Small intestine (tissue), 7 donors: ENCODE results near the gene MALRD1. TPM values are rescaled to one million over a fixed set of nuclear protein-coding genes. Genes with fewer than 3 reads are reported as not detected.

Experiments used
- DNase-seq, 2 donors: peaks; one replicate each; pipeline versions ENCODE4 v3.0.0 to v3.0.0-alpha.2; 2013
- FAIRE-seq: peaks from 2 replicates; lab custom pipeline; 2012; peaks lifted over from hg19 to GRCh38; lab: Jason Lieb, UNC
- H3K27ac ChIP-seq, 3 donors: one replicate each; pipeline ENCODE4 v1.5.1; 2013; ENCODE audit warnings: low read length in 2 of 3, mild to moderate bottlenecking in 2 of 3, control low read depth in 1 of 3, inconsistent platforms in 1 of 3, low read depth in 1 of 3, moderate library complexity in 1 of 3
- H3K27me3 ChIP-seq, 3 donors: one replicate each; pipeline ENCODE4 v1.6.1; 2013; ENCODE audit warnings: low read length in 3 of 3, inconsistent platforms in 1 of 3; ENCODE audit not compliant: control insufficient read depth in 3 of 3, insufficient read depth in 3 of 3
- H3K36me3 ChIP-seq, 3 donors: one replicate each; pipeline ENCODE4 v1.6.1; 2013; ENCODE audit warnings: low read length in 3 of 3, inconsistent platforms in 1 of 3, low read depth in 1 of 3, mild to moderate bottlenecking in 1 of 3, moderate library complexity in 1 of 3; ENCODE audit not compliant: control insufficient read depth in 3 of 3, insufficient read depth in 2 of 3
- H3K4me1 ChIP-seq, 3 donors: one replicate each; pipeline ENCODE4 v1.6.1; 2013; ENCODE audit warnings: low read length in 2 of 3, inconsistent platforms in 1 of 3, low read depth in 1 of 3, mild to moderate bottlenecking in 1 of 3, moderate library complexity in 1 of 3; ENCODE audit not compliant: control insufficient read depth in 3 of 3, insufficient read depth in 2 of 3
- H3K4me3 ChIP-seq, 3 donors: one replicate each; pipeline ENCODE4 v1.5.1; 2013; ENCODE audit warnings: low read length in 3 of 3, control low read depth in 1 of 3, inconsistent platforms in 1 of 3, low read depth in 1 of 3, mild to moderate bottlenecking in 1 of 3, moderate library complexity in 1 of 3
- H3K9me3 ChIP-seq, 2 donors: one replicate each; pipeline ENCODE4 v1.6.1; 2013; ENCODE audit warnings: low read depth in 1 of 2, low read length in 1 of 2; ENCODE audit not compliant: control insufficient read depth in 2 of 2, insufficient read depth in 1 of 2
- WGBS, 3 donors: extraction: QIAGEN DNeasy Blood & Tissue Kit; methylation state at CpG; one replicate each; pipeline ENCODE4 v1.1.7; 2013; 5-methylcytosine and 5-hydroxymethylcytosine counted together
- polyA plus RNA-seq, 4 donors: library from polyadenylated mRNA; stranded (reverse) in 3 of 4; unstranded in 1 of 4; fragments of 200-250 nt in 3 of 4; fragments of 120-200 nt in 1 of 4; gene quantifications; one replicate each; pipeline versions ENCODE4 v1.2.1 to v1.2.3, GENCODE V29; 2013
- donor health status: healthy with polysubstance abuse.
- donor health status: control.
- donor health status: control.
- donor health status: Bipolar disorder and iron deficiency.
- donor health status: healthy.

Gene MALRD1
- polyA plus RNA-seq, 4 donors, result 21.2 to 201 (median 35.0) TPM

GRCh38 chr10:19777806-19778205 lies 729.2 kb downstream of the MALRD1 start:
- Histone ChIP-seq H3K27ac (no peak overlapping the region), H3K27me3 (no peaks in the 10 kb centered on the region), H3K36me3 (no peaks in the 10 kb centered on the region), H3K9me3 (no peaks in the 10 kb centered on the region), H3K4me3 (no peak overlapping the region), H3K4me1 (no peaks in the 10 kb centered on the region)
- FAIRE-seq (no peak), DNase-seq (no peak)
- WGBS, 3 donors, result 51 to 64% (median 57%) methylated on average over 2 of the region's 2 CpGs

GRCh38 chr10:19778996-19779395 lies 730.4 kb downstream of the MALRD1 start:
- no peak for DNase-seq
- no peaks in the 10 kb centered on the region for H3K9me3 ChIP-seq
- no peaks in the 10 kb centered on the region for H3K4me1 ChIP-seq
- no peaks in the 10 kb centered on the region for H3K36me3 ChIP-seq
- H3K4me3 ChIP-seq, result no peak overlapping the region
- WGBS, 3 donors, result 64 to 82% (median 64%) methylated on average over 2 of the region's 2 CpGs
- no peak for FAIRE-seq
- H3K27ac ChIP-seq, result no peak overlapping the region
- H3K27me3 ChIP-seq, result no peaks in the 10 kb centered on the region

GRCh38 chr10:19782430-19783089 lies 734.0 kb downstream of the MALRD1 start:
- H3K27ac ChIP-seq, result no peak overlapping the region
- no peaks in the 10 kb centered on the region for H3K4me1 ChIP-seq
- no peaks in the 10 kb centered on the region for H3K9me3 ChIP-seq
- 58 to 71% (median 58%) methylated on average over 6 of the region's 6 CpGs for WGBS, 3 donors
- FAIRE-seq (no peak), DNase-seq (peak in 1 of 2 donors; percentile 6)
- H3K4me3 ChIP-seq, result no peak overlapping the region
- no peaks in the 10 kb centered on the region for H3K36me3 ChIP-seq
- H3K27me3 ChIP-seq, result no peaks in the 10 kb centered on the region

GRCh38 chr10:19783721-19784120 lies 735.1 kb downstream of the MALRD1 start:
- WGBS, 3 donors, result 92 to 96% (median 95%) methylated on average over 4 of the region's 4 CpGs
- Histone ChIP-seq H3K27ac (no peak overlapping the region), H3K4me1 (no peaks in the 10 kb centered on the region), H3K36me3 (no peaks in the 10 kb centered on the region), H3K27me3 (no peaks in the 10 kb centered on the region), H3K4me3 (no peak overlapping the region), H3K9me3 (no peaks in the 10 kb centered on the region)
- no peak for FAIRE-seq
- DNase-seq, result no peak
